SK-N-SH (cell line): ENCODE results near the gene CP. TPM values are rescaled to one million over a fixed set of nuclear protein-coding genes. Genes with fewer than 3 reads are reported as not detected.

ENCODE experiments used
- CTCF ChIA-PET: fragments of 300-600, 350-600 bp; formaldehyde crosslinking; extraction: SDS; loops from one replicate; lab custom pipeline; 2021; lab: Yijun Ruan, JAX
- POLR2A ChIA-PET: fragments of 350-600 bp; sonication (Branson Sonifier 250); formaldehyde crosslinking; extraction: SDS; loops from one replicate; lab custom pipeline; 2020; ENCODE audit warnings: antibody characterized with exemption, inconsistent platforms; lab: Yijun Ruan, JAX
- DNase-seq: peaks from one replicate; pipeline ENCODE4 v3.0.0; 2012
- H2AFZ ChIP-seq: fragments of 200-600 bp; sonication (generic); 2 replicates; pipeline ENCODE4 v1.8.1; 2016; ENCODE audit warnings: antibody characterized with exemption, mild to moderate bottlenecking, low read depth
- H3F3A ChIP-seq: fragments of 200-600 bp; sonication (generic); replicated peaks from 2 replicates; pipeline ENCODE3; 2016; ENCODE audit warnings: antibody characterized with exemption, mild to moderate bottlenecking; ENCODE audit not compliant: insufficient read depth
- H3K27ac ChIP-seq, 2 experiments: fragments of 200-500 bp in 1 of 2; fragments of 200-600 bp in 1 of 2; sonication (Bioruptor generic) in 1 of 2; sonication (generic), shearing (Covaris generic) in 1 of 2; 2 replicates each; pipeline versions ENCODE4 v1.5.1 to v1.6.1; 2014 to 2016; ENCODE audit warnings: low read depth in 2 of 2, inconsistent platforms in 1 of 2, low read length in 1 of 2, mild to moderate bottlenecking in 1 of 2, mixed read lengths in 1 of 2
- H3K27me3 ChIP-seq: fragments of 200-600 bp; sonication (generic), shearing (Covaris generic); 2 replicates; pipeline ENCODE4 v1.6.1; 2016; ENCODE audit warnings: mixed run types; ENCODE audit not compliant: insufficient read depth
- H3K36me3 ChIP-seq, 2 experiments: fragments of 200-500 bp in 1 of 2; fragments of 200-600 bp in 1 of 2; sonication (Bioruptor generic) in 1 of 2; sonication (generic) in 1 of 2; replicated peaks in 1 of 2; 2 replicates each; pipeline versions ENCODE3 to v1.5.1; 2014 to 2016; ENCODE audit warnings: low read length in 1 of 2, mild to moderate bottlenecking in 1 of 2; ENCODE audit not compliant: insufficient read depth in 2 of 2, control insufficient read depth in 1 of 2
- H3K4me1 ChIP-seq, 2 experiments: fragments of 200-500 bp in 1 of 2; fragments of 200-600 bp in 1 of 2; sonication (Bioruptor generic) in 1 of 2; sonication (generic), shearing (Covaris generic) in 1 of 2; 2 replicates each; pipeline versions ENCODE4 v1.5.1 to v1.6.1; 2014 to 2016; ENCODE audit warnings: low read depth in 1 of 2, low read length in 1 of 2, mixed run types in 1 of 2; ENCODE audit not compliant: insufficient read depth in 2 of 2, control insufficient read depth in 1 of 2
- H3K4me2 ChIP-seq: fragments of 200-600 bp; sonication (generic), shearing (Covaris generic); 2 replicates; pipeline ENCODE4 v1.6.1; 2017; ENCODE audit warnings: mixed run types
- H3K4me3 ChIP-seq, 2 experiments: fragments of 200-500 bp in 1 of 2; fragments of 200-600 bp in 1 of 2; sonication (Bioruptor generic) in 1 of 2; sonication (generic), shearing (Covaris generic) in 1 of 2; 2 replicates each; pipeline versions ENCODE4 v1.5.1 to v1.8.1; 2014 to 2016; ENCODE audit warnings: low read depth in 2 of 2, inconsistent platforms in 1 of 2, low read length in 1 of 2, mild to moderate bottlenecking in 1 of 2, mixed read lengths in 1 of 2, moderate library complexity in 1 of 2
- H3K79me2 ChIP-seq: fragments of 200-600 bp; sonication (generic); 2 replicates; pipeline ENCODE4 v1.8.1; 2017; ENCODE audit warnings: mild to moderate bottlenecking; ENCODE audit not compliant: insufficient read depth
- H3K9ac ChIP-seq: fragments of 200-600 bp; sonication (generic); 2 replicates; pipeline ENCODE4 v1.6.1; 2017; ENCODE audit warnings: mixed run types
- H3K9me2 ChIP-seq: fragments of 200-600 bp; sonication (generic); 2 replicates; pipeline ENCODE4 v1.6.1; 2017; ENCODE audit warnings: mixed run types
- H3K9me3 ChIP-seq: fragments of 200-600 bp; sonication (generic); 2 replicates; pipeline ENCODE4 v1.6.1; 2017; ENCODE audit warnings: mixed run types, mild to moderate bottlenecking, moderate library complexity
- H4K20me1 ChIP-seq: fragments of 200-600 bp; sonication (generic); 2 replicates; pipeline ENCODE4 v1.6.1; 2017; ENCODE audit warnings: mild to moderate bottlenecking, mixed run types; ENCODE audit not compliant: insufficient read depth
- CHD2 ChIP-seq: fragments of 150-350 bp; IDR thresholded peaks from 2 replicates; pipeline ENCODE4 v1.6.1; 2018; ENCODE audit warnings: low read length; ENCODE audit not compliant: partially characterized antibody
- ELF1 ChIP-seq: IDR thresholded peaks from 2 replicates; pipeline ENCODE4 v1.4.0; 2012
- EZH2phosphoT487 ChIP-seq: fragments of 200-600 bp; sonication (generic); IDR thresholded peaks from 2 replicates; pipeline ENCODE4 v1.6.1; 2017; ENCODE audit warnings: low read depth, mixed run types, mild to moderate bottlenecking, antibody characterized with exemption, moderate library complexity, borderline replicate concordance
- FOSL2 ChIP-seq: IDR thresholded peaks from 2 replicates; pipeline ENCODE4 v1.4.0; 2012; ENCODE audit warnings: low read depth, mild to moderate bottlenecking, moderate library complexity, borderline replicate concordance
- GABPA ChIP-seq: IDR thresholded peaks from 2 replicates; pipeline ENCODE4 v1.4.0; 2012; ENCODE audit warnings: low read depth, mild to moderate bottlenecking
- GATA2 ChIP-seq: sonication (generic); formaldehyde crosslinking; IDR thresholded peaks from 2 replicates; pipeline ENCODE4 v1.5.0; 2020; ENCODE audit warnings: mild to moderate bottlenecking, missing genetic modification reagents
- MXI1 ChIP-seq: IDR thresholded peaks from 2 replicates; pipeline ENCODE4 v1.6.1; 2012; ENCODE audit warnings: mild to moderate bottlenecking, low read depth, low read length, improper control_type of control experiment
- POLR2AphosphoS5 ChIP-seq: IDR thresholded peaks from 2 replicates; pipeline ENCODE4 v1.6.1; 2012; ENCODE audit warnings: low read depth, low read length
- RCOR1 ChIP-seq: fragments of 150-350 bp; IDR thresholded peaks from 2 replicates; pipeline ENCODE4 v1.6.1; 2017; ENCODE audit warnings: antibody characterized with exemption, low read length
- SIN3A ChIP-seq: IDR thresholded peaks from 2 replicates; pipeline ENCODE4 v1.6.1; 2012; ENCODE audit warnings: low read depth, mild to moderate bottlenecking, low read length, moderate library complexity, borderline replicate concordance
- TAF1 ChIP-seq: IDR thresholded peaks from 2 replicates; pipeline ENCODE4 v1.6.1; 2012; ENCODE audit warnings: low read depth, mild to moderate bottlenecking, low read length, moderate library complexity, borderline replicate concordance
- TCF12 ChIP-seq: IDR thresholded peaks from 2 replicates; pipeline ENCODE4 v1.4.0; 2012
- TEAD4 ChIP-seq: IDR thresholded peaks from 2 replicates; pipeline ENCODE4 v1.4.0; 2012; ENCODE audit warnings: mild to moderate bottlenecking, borderline replicate concordance; ENCODE audit not compliant: insufficient read depth
- WGBS: methylation state at CpG from one replicate; pipeline ENCODE4 v1.1.6; 2017; ENCODE audit warnings: low lambda C conversion rate; 5-methylcytosine and 5-hydroxymethylcytosine counted together
- polyA plus RNA-seq, 3 experiments: library from polyadenylated mRNA; depleted of rRNA; stranded (reverse); fragments of >200 nt; gene quantifications; 2 replicates each; pipeline ENCODE4 v1.2.3, GENCODE V29; 2012
- TF ChIP-seq, protein P1 (sequence below): fragments of 200-600 bp; sonication (generic); IDR thresholded peaks from 2 replicates; pipeline ENCODE4 v1.6.1; 2017; ENCODE audit warnings: antibody characterized with exemption, mild to moderate bottlenecking, moderate library complexity
- TF ChIP-seq, protein P2 (sequence below): IDR thresholded peaks from 2 replicates; pipeline ENCODE4 v1.4.0; 2012; ENCODE audit warnings: low read depth, borderline replicate concordance

Gene CP
- polyA plus RNA-seq, 1 of the 3 experiments (the other 2 are of a cell fraction), result not detected

DNA sequence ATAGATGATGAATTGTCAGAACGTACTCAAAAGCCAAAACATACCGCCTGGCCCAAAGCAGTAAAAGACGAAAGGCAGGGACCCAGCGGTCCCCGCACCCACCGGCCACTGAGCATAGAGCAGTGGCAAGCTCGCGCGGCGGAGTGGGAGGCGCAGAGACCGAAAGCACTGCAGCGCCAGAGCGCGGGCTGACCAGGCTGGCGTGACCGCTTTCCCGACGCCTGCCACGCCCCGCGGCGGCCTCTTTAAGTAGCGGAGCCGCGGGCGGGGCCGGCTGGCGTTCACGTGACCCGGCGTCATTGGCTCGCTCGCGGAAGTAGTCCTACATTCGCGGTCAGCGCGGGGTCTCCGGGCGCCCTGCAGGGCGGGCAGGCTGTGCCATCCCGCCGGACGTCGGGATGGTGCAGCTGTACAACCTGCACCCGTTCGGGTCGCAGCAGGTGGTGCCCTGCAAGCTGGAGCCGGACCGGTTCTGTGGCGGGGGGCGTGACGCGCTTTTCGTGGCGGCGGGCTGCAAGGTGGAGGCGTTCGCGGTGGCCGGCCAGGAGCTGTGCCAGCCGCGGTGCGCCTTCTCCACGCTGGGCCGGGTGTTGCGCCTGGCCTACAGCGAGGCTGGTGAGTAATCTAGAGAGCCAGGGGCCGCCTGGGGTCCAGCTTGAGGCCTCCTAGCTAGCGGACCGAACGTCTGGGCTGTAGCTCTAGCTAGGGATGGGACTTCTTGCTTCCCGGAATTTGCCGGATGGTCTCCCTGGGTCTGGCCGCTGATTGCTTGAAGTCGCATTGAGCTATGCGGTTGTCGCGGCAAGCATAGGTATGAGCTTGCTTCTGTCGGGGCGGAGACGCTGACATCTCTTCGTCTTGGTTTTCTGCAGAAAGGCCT is 92.1 kb downstream of the CP start, which contains the start of gene HPS3 (continued):
- peak; percentile 40; the same call in 1 of the 2 replicates for TF ChIP-seq GABPA
- no peak for TF ChIP-seq TCF12
- peak; percentile 80 for TF ChIP-seq POLR2AphosphoS5
- peak; percentile 77; the same call in 1 of the 2 replicates for TF ChIP-seq TAF1
- TF ChIP-seq, protein P1, sequence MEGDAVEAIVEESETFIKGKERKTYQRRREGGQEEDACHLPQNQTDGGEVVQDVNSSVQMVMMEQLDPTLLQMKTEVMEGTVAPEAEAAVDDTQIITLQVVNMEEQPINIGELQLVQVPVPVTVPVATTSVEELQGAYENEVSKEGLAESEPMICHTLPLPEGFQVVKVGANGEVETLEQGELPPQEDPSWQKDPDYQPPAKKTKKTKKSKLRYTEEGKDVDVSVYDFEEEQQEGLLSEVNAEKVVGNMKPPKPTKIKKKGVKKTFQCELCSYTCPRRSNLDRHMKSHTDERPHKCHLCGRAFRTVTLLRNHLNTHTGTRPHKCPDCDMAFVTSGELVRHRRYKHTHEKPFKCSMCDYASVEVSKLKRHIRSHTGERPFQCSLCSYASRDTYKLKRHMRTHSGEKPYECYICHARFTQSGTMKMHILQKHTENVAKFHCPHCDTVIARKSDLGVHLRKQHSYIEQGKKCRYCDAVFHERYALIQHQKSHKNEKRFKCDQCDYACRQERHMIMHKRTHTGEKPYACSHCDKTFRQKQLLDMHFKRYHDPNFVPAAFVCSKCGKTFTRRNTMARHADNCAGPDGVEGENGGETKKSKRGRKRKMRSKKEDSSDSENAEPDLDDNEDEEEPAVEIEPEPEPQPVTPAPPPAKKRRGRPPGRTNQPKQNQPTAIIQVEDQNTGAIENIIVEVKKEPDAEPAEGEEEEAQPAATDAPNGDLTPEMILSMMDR, result no peak
- TF ChIP-seq, protein P2, sequence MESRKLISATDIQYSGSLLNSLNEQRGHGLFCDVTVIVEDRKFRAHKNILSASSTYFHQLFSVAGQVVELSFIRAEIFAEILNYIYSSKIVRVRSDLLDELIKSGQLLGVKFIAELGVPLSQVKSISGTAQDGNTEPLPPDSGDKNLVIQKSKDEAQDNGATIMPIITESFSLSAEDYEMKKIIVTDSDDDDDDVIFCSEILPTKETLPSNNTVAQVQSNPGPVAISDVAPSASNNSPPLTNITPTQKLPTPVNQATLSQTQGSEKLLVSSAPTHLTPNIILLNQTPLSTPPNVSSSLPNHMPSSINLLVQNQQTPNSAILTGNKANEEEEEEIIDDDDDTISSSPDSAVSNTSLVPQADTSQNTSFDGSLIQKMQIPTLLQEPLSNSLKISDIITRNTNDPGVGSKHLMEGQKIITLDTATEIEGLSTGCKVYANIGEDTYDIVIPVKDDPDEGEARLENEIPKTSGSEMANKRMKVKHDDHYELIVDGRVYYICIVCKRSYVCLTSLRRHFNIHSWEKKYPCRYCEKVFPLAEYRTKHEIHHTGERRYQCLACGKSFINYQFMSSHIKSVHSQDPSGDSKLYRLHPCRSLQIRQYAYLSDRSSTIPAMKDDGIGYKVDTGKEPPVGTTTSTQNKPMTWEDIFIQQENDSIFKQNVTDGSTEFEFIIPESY, result no peak
- TF ChIP-seq EZH2phosphoT487, result no peak
- TF ChIP-seq CHD2, result peak; percentile 52
- no peak for TF ChIP-seq GATA2
- no peak for TF ChIP-seq TEAD4
- no peak for TF ChIP-seq FOSL2
- TF ChIP-seq RCOR1, result 0 out of 2 replicates have a peak, but pooled peaks have one; percentile 52
- TF ChIP-seq ELF1, result peak; percentile 85
- TF ChIP-seq MXI1, result peak; percentile 67

DNA sequence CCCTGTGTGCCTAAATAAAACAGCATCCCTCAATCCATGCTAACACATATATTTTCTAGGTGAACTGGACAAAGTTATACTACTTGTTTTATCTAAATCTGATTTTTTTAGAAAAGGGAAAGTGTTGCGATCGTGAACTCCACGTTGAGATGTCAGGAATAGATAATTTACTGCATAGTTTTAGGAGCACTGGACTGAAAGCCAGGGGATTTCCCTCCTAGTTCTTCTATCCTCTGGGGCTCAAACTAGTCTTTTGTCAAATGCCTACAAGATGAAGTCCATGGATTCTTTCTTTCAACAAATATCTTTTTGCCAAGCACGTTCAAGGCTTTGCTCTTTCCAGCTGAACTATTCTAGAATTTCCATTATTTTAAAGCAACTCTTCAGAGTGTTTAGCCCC is 92.8 kb downstream of the CP start:
- no peaks in the 10 kb centered on the region for H3K9me2 ChIP-seq
- ChIA-PET CTCF (interaction anchor here (0.6 to 3.0 kb wide), 6 partner anchors 9 to 190 kb away, joined by 3 to 24 read pairs (median 3); no protein-coding TSS in a partner anchor), POLR2A (no interaction called here)
- H3K27me3 ChIP-seq, result no peaks in the 10 kb centered on the region
- WGBS, result 38% methylated on average over 4 of the region's 4 CpGs
- peaks cover 0 to 5% of the 10 kb centered on the region in 2 experiments; a peak in 1 of 4 replicates for H3K4me1 ChIP-seq
- H4K20me1 ChIP-seq, result no peaks in the 10 kb centered on the region
- peaks cover 0 to 4% of the 10 kb centered on the region in 2 experiments for H3K36me3 ChIP-seq
- no peaks in the 10 kb centered on the region for H3K9me3 ChIP-seq
- peaks cover 33% of the 10 kb centered on the region; the same call in 1 of the 2 replicates for H3K79me2 ChIP-seq
- peak overlapping the region; percentile 46; the same call in 1 of the 2 replicates for H3K9ac ChIP-seq
- TF ChIP-seq SIN3A, result no peak
- no peak for TF ChIP-seq RCOR1
- H2AFZ ChIP-seq, result peak overlapping the region; percentile 97
- peak overlapping the region; percentile 73 for H3K4me2 ChIP-seq
- no peak for DNase-seq
- peak overlapping the region; percentile 54 to 83 for H3K27ac ChIP-seq
- peak overlapping the region; percentile 71 to 91 for H3K4me3 ChIP-seq
- H3F3A ChIP-seq, result peaks cover 3% of the 10 kb centered on the region
